GM21381 (cell line): ENCODE data around the gene ADSS1.

ENCODE experiments used
- ATAC-seq: cut with Tn5 transposase; IDR thresholded peaks from one replicate; pipeline ENCODE4 v1.9.1; 2021; ENCODE audit warnings: mild to moderate bottlenecking, moderate library complexity; ENCODE audit not compliant: unreplicated experiment

The ADSS1 gene

GRCh38 chr14:104697892-104698583 lies 26.0 kb upstream of the ADSS1 start:
- ATAC-seq = no peak

DNA sequence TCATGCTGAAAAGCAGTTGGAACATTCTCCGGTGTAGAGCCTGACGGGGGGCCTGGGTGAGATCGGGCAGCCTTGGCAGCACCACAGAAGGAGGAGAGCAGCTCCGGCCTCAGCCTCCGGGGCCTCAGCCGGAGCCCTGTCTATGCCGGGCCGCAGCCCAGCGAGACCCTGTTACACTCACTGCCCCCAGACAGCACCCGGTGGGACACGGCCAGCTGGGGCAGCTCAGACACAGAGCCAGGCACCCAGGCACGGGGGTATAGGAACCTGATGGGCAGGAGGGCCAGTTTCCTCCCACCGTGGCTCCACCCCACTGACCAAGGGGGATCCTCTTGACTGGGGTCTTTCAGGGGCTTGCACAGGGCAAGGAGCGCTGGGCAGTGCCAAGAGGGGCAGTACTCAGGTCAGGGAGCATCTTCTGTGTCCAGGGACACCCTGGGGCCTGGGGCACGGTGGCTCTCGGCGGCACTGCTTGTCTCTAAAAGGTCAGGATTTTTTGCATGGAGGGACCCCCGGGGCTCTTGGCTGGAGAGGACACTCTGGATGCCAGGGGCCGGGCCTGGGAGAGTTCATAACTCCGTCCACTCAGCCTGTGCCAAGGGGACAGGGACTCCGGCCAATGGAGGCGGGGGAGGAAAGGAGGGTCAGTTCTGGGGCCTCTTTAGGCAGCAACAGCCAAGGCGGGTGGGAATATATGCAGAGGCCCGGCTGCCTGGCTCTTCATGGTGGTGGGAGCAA lies 25.2 kb upstream of the ADSS1 start:
- no peak for ATAC-seq

DNA sequence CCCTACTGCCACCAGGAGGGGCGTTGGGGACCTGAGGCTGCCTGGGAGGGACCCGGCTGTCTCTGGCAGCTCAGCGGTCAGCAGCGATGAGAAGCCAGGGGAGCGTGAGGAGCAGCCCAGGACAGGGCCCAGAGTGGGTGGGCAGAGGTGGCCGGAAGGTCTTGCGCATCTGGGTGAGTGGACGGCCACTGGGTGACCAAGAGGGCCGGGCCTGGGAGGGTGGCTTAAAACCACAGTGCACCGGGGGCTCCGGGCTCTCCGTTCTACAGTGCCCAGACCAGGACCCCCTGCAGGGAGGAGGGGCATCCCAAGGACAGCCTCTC lies 24.6 kb upstream of the ADSS1 start:
- ATAC-seq = no peak

DNA sequence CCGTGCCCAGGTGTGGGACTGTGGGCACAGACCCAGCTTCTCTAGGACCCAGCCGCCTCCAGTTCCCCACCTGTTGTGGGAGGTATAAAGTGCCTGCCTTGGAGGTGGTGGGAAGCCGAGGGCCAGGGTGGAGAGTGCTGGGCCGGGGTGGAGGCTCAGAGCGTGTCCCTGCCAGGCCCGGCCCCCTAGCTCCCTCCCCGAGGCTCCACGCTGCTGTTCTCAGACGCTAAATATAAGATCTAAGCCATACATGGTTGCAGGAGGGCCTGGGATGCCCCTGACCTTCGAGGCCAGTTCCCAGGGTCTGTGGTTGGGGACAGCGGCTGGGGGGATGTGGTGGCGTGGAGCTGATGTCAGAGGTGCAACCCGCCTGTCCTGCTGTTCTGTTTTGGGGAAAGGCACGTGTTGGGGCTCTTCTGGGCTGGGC lies 23.8 kb upstream of the ADSS1 start:
- no peak for ATAC-seq

DNA sequence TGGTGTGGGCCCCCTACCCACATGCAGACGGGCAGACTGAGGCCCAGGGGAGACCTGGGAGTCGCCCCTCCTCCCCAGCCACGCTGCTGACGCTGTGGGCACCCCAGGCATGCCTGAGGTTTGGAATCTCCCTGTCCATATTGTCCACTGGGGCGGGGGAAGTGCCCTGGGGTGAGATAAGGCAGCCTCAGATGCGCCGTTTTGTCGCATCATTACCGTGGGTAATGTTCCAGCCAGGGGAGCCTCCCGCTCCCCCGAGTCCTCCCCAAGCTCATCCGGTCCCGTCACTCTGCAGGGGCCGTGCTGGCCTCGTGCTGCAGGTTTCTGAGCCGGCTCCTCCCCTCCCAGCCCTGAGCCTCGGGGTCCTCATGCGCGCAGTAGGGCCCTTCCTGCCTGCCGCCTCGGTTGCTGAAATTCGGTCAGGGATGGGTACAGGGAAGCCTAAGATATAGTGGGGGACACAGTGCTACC lies 23.2 kb upstream of the ADSS1 start:
- ATAC-seq = no peak

- ATAC-seq = no peak
Observed at GRCh38 chr14:104701383-104702076, 22.5 kb upstream of the ADSS1 start.

DNA sequence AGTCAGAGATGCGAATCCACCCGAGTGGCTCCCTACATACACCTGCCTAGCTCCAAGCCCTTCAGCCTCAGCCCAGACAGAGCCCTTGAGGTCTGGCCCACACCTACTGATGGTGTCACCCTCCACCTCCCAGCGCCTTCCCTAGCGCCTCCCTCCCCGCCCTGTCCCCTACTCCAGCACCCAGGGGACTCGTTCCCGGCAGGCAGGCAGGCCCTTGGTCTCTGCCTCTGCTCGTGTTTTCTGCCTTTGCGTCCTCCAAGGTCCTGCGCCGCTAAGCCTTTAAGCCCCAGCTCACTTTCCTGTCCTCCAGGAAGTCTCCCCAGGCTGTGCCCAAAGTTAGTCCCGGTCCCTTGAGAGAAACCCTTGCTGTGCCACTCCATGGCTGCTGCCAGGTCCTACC lies 21.9 kb upstream of the ADSS1 start:
- ATAC-seq = no peak

- no peak for ATAC-seq
Observed at GRCh38 chr14:104702673-104703072, 21.4 kb upstream of the ADSS1 start.

DNA sequence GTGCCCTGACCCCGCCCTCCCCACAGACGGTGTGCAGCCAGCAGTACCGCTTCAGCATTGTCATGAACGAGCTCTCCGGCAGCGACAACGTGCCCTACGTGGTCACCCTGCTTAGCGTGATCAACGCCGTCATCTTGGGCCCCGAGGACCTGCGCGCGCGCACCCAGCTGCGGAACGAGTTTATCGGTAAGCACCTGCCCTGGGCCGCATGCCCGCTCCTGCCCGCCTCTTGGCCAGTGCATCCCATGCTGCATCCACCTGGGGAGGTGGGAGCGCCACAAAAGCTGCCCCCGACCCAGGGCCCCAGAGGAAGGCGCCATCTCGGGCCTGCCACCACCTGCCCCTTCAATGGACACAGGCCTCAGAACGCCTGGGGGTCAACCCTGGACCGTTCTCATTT lies 20.8 kb upstream of the ADSS1 start:
- no peak for ATAC-seq

DNA sequence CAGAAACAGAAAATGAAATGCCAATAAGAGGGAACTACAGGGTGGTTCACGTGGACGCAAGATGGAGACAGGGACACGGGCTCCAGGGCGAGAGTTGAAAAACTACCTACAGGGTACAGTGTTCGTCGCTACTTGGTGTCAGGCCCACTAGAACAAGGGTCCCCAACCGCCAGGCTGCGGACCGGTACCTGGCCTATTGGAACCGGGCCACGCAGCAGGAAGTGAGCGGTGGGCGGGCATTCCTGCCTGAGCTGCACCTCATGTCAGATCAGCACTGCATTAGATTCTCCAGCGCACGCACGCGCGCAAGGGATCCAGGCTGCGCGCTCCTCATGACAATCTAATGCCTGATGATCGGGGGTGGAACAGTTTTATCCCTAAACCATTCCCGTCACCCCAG lies 19.8 kb upstream of the ADSS1 start:
- no peak for ATAC-seq

- ATAC-seq = no peak
Observed at GRCh38 chr14:104705340-104706047, 18.5 kb upstream of the ADSS1 start.

DNA sequence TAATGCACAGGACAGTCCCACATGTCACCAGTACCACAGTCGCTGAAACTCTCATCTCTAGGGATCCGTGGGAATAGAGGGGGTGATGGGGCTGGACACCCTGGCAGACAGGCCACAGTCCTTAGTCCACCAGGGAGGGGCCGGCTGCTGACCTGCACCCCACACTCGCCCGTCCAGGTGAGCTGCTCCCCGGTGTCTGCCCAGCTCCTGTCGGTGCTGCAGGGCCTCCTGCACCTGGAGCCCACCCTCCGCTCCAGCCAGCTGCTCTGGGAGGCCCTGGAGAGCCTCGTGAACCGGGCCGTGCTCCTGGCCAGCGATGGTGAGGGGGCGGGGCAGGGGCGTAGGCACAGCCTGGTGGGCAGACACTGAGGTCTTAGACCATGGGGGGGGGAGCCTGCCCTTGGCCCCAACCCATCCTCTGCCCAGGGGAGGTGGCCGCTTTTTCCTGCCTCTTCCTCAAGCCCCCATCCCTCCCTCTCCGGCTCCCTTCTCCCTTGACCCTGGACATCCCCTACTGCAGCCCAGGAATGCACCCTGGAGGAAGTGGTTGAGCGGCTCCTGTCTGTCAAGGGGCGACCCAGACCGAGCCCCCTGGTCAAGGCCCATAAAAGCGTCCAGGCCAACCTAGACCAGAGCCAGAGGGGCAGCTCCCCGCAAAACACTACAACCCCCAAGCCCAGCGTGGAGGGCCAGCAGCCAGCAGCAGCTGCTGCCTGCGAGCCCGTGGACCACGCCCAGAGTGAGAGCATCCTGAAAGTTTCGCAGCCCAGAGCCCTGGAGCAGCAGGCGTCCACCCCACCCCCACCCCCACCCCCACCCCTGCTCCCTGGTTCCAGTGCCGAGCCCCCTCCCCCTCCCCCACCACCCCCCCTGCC lies 17.1 kb upstream of the ADSS1 start:
- ATAC-seq = no peak

DNA sequence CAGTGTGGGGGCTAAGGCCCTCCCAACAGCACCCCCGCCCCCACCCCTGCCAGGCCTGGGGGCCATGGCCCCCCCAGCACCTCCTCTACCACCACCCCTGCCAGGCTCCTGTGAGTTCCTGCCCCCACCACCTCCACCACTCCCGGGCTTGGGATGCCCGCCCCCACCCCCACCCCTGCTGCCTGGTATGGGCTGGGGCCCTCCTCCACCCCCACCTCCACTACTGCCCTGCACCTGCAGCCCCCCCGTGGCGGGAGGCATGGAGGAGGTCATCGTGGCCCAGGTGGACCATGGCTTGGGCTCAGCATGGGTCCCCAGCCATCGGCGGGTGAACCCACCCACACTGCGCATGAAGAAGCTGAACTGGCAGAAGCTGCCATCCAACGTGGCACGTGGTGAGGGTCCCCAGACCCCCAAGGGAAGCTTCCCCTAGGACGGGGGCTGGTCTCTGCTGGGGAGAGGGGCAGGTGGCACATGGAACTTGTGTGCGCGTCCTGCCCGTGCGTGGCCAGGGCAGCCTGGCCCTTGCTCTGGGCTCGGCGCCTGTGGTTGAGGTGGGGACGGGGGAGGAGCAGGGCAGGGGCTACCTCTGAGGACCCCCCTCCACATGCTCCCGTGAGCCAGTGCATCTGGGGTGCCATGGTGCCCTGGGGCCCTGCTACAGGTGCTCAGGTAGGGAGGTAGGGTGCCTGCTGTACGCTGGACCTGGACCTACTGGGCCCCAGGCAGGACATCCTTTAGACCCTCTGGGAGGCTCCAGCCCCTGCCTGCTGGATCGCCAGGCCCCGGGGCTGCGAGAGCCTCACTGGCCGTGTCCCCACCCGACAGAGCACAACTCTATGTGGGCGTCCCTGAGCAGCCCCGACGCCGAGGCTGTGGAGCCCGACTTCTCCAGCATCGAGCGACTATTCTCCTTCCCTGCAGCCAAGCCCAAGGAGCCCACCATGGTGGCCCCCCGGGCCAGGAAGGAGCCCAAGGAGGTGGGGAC lies 16.1 kb upstream of the ADSS1 start:
- no peak for ATAC-seq

- no peak for ATAC-seq
Observed at GRCh38 chr14:104708606-104709268, 15.3 kb upstream of the ADSS1 start.

DNA sequence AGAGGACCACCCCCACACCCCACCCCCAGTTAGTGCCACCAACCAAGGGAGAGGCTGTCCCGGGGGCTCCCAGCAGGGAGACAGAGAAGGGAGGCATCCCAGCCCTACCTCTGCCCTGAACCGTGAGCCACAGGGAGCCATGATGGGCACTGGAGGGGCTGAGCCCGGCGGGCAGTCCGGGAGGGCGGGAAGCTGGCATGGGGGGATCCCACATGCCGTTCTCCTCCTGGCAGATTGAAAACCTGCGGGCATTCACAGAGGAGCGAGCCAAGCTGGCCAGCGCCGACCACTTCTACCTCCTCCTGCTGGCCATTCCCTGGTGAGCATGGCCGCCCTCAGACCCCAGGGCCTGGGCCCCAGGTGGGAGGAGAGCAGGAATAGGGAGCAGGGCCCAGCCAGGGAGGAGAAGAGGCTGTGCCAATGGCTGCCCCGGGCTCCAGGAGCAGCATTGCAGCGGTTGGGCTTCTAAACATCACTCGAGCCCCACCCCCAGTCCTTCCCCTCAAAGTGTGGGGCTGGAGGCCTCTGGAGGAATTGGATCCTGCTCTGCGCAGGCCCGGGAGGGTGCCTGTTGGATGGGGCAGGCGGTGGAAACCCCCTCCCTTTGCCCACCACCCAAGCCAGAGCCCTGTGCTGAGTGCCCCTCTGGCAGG lies 14.5 kb upstream of the ADSS1 start:
- no peak for ATAC-seq

- no peak for ATAC-seq
Observed at GRCh38 chr14:104710071-104710735, 13.8 kb upstream of the ADSS1 start.

DNA sequence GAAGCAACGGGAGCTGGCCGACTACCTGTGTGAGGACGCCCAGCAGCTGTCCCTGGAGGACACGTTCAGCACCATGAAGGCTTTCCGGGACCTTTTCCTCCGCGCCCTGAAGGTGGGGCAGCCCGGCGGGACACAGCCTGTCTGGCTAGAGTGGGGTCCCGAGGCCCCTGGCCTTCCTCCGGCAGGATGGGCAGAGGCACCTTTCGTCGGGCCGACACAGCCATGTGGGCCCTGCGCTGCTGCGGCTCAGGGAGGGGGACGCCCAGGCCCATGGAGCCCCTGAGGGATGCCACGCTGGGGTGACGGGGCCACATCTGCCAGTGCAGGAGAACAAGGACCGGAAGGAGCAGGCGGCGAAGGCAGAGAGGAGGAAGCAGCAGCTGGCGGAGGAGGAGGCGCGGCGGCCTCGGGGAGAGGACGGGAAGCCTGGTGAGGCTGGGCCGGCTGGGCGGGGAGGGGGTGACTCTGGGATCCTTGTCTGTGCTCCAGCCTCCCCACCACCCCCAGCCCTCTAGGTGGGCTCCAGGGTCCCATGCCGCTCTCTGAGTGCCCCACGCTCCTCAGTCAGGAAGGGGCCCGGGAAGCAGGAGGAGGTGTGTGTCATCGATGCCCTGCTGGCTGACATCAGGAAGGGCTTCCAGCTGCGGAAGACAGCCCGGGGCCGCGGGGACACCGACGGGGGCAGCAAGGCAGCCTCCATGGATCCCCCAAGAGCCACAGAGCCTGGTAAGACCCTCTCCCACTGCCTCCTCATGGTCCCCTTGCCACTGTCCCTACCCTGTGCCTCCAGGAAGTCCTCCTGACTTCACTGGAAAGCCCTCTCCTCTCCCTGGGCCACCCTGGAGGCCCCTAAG lies 10.9 kb upstream of the ADSS1 start:
- ATAC-seq = no peak
